RWPE2 (cell line): ENCODE results near the gene MEF2A.

Experiments
- ATAC-seq: fragments of 200-7000 bp; cut with Tn5 transposase; 3 replicates; pipeline ENCODE4 v1.9.1; 2021; ENCODE audit warnings: low read depth
- DNase-seq: peaks from one replicate; pipeline ENCODE4 v3.0.0-alpha.2; 2020; ENCODE audit warnings: low spot score
- H3K27ac ChIP-seq: fragments of 450-650 bp; 2 replicates; pipeline ENCODE4 v1.5.1; 2017; ENCODE audit warnings: mild to moderate bottlenecking; ENCODE audit not compliant: poor library complexity, severe bottlenecking
- H3K27me3 ChIP-seq: fragments of 250-450 bp; sonication (Bioruptor Pico); 2 replicates; pipeline ENCODE4 v1.5.1; 2021; ENCODE audit warnings: mild to moderate bottlenecking, moderate library complexity; ENCODE audit not compliant: insufficient read depth, poor library complexity, severe bottlenecking
- H3K36me3 ChIP-seq: fragments of 250-450 bp; sonication (Bioruptor Pico); 2 replicates; pipeline ENCODE4 v1.5.1; 2020; ENCODE audit warnings: low read depth, mild to moderate bottlenecking, moderate library complexity
- H3K4me1 ChIP-seq: fragments of 250-450 bp; sonication (Bioruptor Pico); 2 replicates; pipeline ENCODE4 v1.5.1; 2021; ENCODE audit warnings: mild to moderate bottlenecking, moderate library complexity; ENCODE audit not compliant: insufficient read depth, poor library complexity, severe bottlenecking
- H3K4me3 ChIP-seq: fragments of 250-450 bp; sonication (Bioruptor Pico); 2 replicates; pipeline ENCODE4 v1.5.1; 2021; ENCODE audit warnings: mild to moderate bottlenecking, moderate library complexity; ENCODE audit not compliant: severe bottlenecking
- H3K9me3 ChIP-seq: fragments of 250-450 bp; sonication (Bioruptor Pico); 2 replicates; pipeline ENCODE4 v1.5.1; 2021; ENCODE audit warnings: mild to moderate bottlenecking, moderate library complexity; ENCODE audit not compliant: severe bottlenecking
- CTCF ChIP-seq: fragments of 450-650 bp; IDR thresholded peaks from one replicate; pipeline ENCODE4 v1.5.1; 2017; ENCODE audit warnings: mild to moderate bottlenecking, moderate library complexity; ENCODE audit not compliant: poor library complexity, severe bottlenecking

MEF2A gene

GRCh38 chr15:99616129-99616528, 50.3 kb downstream of the MEF2A start:
- ATAC-seq (no peak), DNase-seq (no peak)
- Histone ChIP-seq H3K4me1 (peaks cover 46% of the 10 kb centered on the region), H3K36me3 (no peaks in the 10 kb centered on the region), H3K27ac (no peak overlapping the region), H3K27me3 (no peaks in the 10 kb centered on the region), H3K9me3 (no peaks in the 10 kb centered on the region), H3K4me3 (no peak overlapping the region)
- TF ChIP-seq CTCF, result no peak

- Histone ChIP-seq H3K4me1 (peaks cover 47% of the 10 kb centered on the region), H3K36me3 (no peaks in the 10 kb centered on the region), H3K4me3 (no peak overlapping the region), H3K9me3 (no peaks in the 10 kb centered on the region), H3K27ac (no peak overlapping the region), H3K27me3 (no peaks in the 10 kb centered on the region)
- TF ChIP-seq CTCF, result no peak
- DNase-seq, result no peak
- ATAC-seq, result no peak
These were observed 51.1 kb downstream of the MEF2A start for GRCh38 chr15:99616773-99617342.

- no peak for DNase-seq
- no peaks in the 10 kb centered on the region for H3K36me3 ChIP-seq
- H3K27ac ChIP-seq, result peak overlapping the region; percentile 31
- H3K4me3 ChIP-seq, result no peak overlapping the region
- H3K4me1 ChIP-seq, result peaks cover 37% of the 10 kb centered on the region
- no peak for TF ChIP-seq CTCF
- H3K27me3 ChIP-seq, result no peaks in the 10 kb centered on the region
- no peaks in the 10 kb centered on the region for H3K9me3 ChIP-seq
- peak; percentile 90 for ATAC-seq
These were observed 53.2 kb downstream of the MEF2A start for GRCh38 chr15:99618941-99619411.

- peaks cover 30% of the 10 kb centered on the region for H3K4me1 ChIP-seq
- H3K9me3 ChIP-seq, result no peaks in the 10 kb centered on the region
These were observed 53.9 kb downstream of the MEF2A start for GRCh38 chr15:99619712-99620111.

More at GRCh38 chr15:99619712-99620111, 53.9 kb downstream of the MEF2A start:
- H3K36me3 ChIP-seq, result 0 out of 2 replicates have a peak, but pooled peaks cover 3% of the 10 kb centered on the region
- TF ChIP-seq CTCF, result no peak
- H3K27me3 ChIP-seq, result no peaks in the 10 kb centered on the region
- peak overlapping the region; percentile 31 for H3K27ac ChIP-seq
- DNase-seq, result no peak
- H3K4me3 ChIP-seq, result no peak overlapping the region
- ATAC-seq, result no peak
